NCI-H1436 (cell line): ENCODE measurements around the gene CDC42.

ENCODE experiments used
- DNase-seq: peaks from one replicate; lab custom pipeline; 2025; lab: John Stamatoyannopoulos, UW

Gene CDC42

GRCh38 chr1:22037520-22037919 is 15.0 kb upstream of the CDC42 start:
- no peak for DNase-seq

GRCh38 chr1:22038036-22038435 is 14.5 kb upstream of the CDC42 start:
- no peak for DNase-seq

- DNase-seq, result peak; percentile 57
Measured at GRCh38 chr1:22039594-22040285, 12.8 kb upstream of the CDC42 start.

GRCh38 chr1:22040286-22040623 is 12.3 kb upstream of the CDC42 start:
- no peak for DNase-seq

GRCh38 chr1:22041505-22041904 is 11.0 kb upstream of the CDC42 start:
- DNase-seq, result no peak

- DNase-seq, result no peak
Measured at GRCh38 chr1:22043198-22043769, 9.2 kb upstream of the CDC42 start.

- DNase-seq, result no peak
Measured at GRCh38 chr1:22044690-22045420, 7.7 kb upstream of the CDC42 start.

- no peak for DNase-seq
Measured at GRCh38 chr1:22045604-22046228, 6.8 kb upstream of the CDC42 start.

GRCh38 chr1:22048351-22049192 is 3.9 kb upstream of the CDC42 start:
- no peak for DNase-seq

GRCh38 chr1:22050330-22050729 is 2.2 kb upstream of the CDC42 start:
- no peak for DNase-seq

- no peak for DNase-seq
Measured at GRCh38 chr1:22051607-22052114, 848 bp upstream of the CDC42 start.

- DNase-seq, result no peak
Measured at GRCh38 chr1:22053017-22053860, 730 bp downstream of the CDC42 start.

GRCh38 chr1:22053861-22054770 is 1.6 kb downstream of the CDC42 start:
- DNase-seq, result no peak

GRCh38 chr1:22055463-22055862 is 3.0 kb downstream of the CDC42 start:
- no peak for DNase-seq

- DNase-seq, result no peak
Measured at GRCh38 chr1:22056043-22056442, 3.5 kb downstream of the CDC42 start.

GRCh38 chr1:22056936-22057335 is 4.4 kb downstream of the CDC42 start:
- DNase-seq, result no peak

GRCh38 chr1:22057861-22058260 is 5.4 kb downstream of the CDC42 start:
- DNase-seq, result no peak

- no peak for DNase-seq
Measured at GRCh38 chr1:22064751-22065402, 12.4 kb downstream of the CDC42 start.

- DNase-seq, result no peak
Measured at GRCh38 chr1:22071511-22071910, 19.0 kb downstream of the CDC42 start.
